Common myeloid progenitor, CD34-positive (primary cell): ENCODE results near the gene OPCML.

Source experiments
- CTCF ChIA-PET: fragments of 350-600 bp; sonication (Branson Sonifier 250); formaldehyde crosslinking; loops from one replicate; lab custom pipeline; 2021; ENCODE audit warnings: antibody characterized with exemption; lab: Charles Lee
- POLR2A ChIA-PET: fragments of 350-600 bp; sonication (Branson Sonifier 250); formaldehyde crosslinking; loops from one replicate; lab custom pipeline; 2021; ENCODE audit warnings: antibody characterized with exemption; lab: Charles Lee
- DNase-seq, 3 donors: peaks; one replicate each; pipeline versions ENCODE4 v3.0.0 to v3.0.0-alpha.2; 2013
- H3K27ac ChIP-seq, 2 experiments: 1 replicate in 1 of 2; 2 replicates in 1 of 2; pipeline ENCODE4 v1.7.0; 2013; ENCODE audit warnings: inconsistent platforms in 2 of 2, low read length in 2 of 2, mild to moderate bottlenecking in 2 of 2, low read depth in 1 of 2, moderate library complexity in 1 of 2; ENCODE audit not compliant: severe bottlenecking in 2 of 2, insufficient read depth in 1 of 2, poor library complexity in 1 of 2
- H3K27me3 ChIP-seq, 5 experiments: replicated peaks in 2 of 5; 1 replicate in 3 of 5; 2 replicates in 2 of 5; pipeline versions ENCODE4 v1.6.1 to v1.7.0; 2013; ENCODE audit warnings: low read length in 4 of 5, mild to moderate bottlenecking in 2 of 5, moderate library complexity in 2 of 5, inconsistent platforms in 1 of 5; ENCODE audit not compliant: insufficient read depth in 5 of 5, control insufficient read depth in 4 of 5
- H3K36me3 ChIP-seq, 4 experiments: 1 replicate in 2 of 4; 2 replicates in 2 of 4; pipeline versions ENCODE4 v1.6.1 to v1.7.0; 2013; ENCODE audit warnings: low read length in 3 of 4, control low read depth in 1 of 4, mild to moderate bottlenecking in 1 of 4; ENCODE audit not compliant: control insufficient read depth in 4 of 4, insufficient read depth in 4 of 4
- H3K4me1 ChIP-seq, 4 experiments: 1 replicate in 3 of 4; 2 replicates in 1 of 4; pipeline versions ENCODE4 v1.6.1 to v1.7.1; 2013; ENCODE audit warnings: low read length in 3 of 4, mild to moderate bottlenecking in 3 of 4, control low read depth in 1 of 4, inconsistent platforms in 1 of 4, moderate library complexity in 1 of 4; ENCODE audit not compliant: control insufficient read depth in 4 of 4, insufficient read depth in 4 of 4; ENCODE audit errors: control extremely low read depth in 1 of 4
- H3K4me3 ChIP-seq, 7 experiments: 1 replicate in 4 of 7; 2 replicates in 3 of 7; pipeline versions ENCODE4 v1.5.1 to v1.7.0; 2013; ENCODE audit warnings: mild to moderate bottlenecking in 7 of 7, low read length in 6 of 7, moderate library complexity in 6 of 7, inconsistent platforms in 2 of 7, low read depth in 2 of 7, control low read depth in 1 of 7; ENCODE audit not compliant: insufficient read depth in 4 of 7, control insufficient read depth in 1 of 7; ENCODE audit errors: extremely low read depth in 1 of 7
- H3K9me3 ChIP-seq, 5 experiments: 1 replicate in 4 of 5; 2 replicates in 1 of 5; pipeline versions ENCODE4 v1.6.1 to v1.7.1; 2013; ENCODE audit warnings: low read length in 4 of 5, mild to moderate bottlenecking in 2 of 5, inconsistent platforms in 1 of 5, low read depth in 1 of 5, moderate library complexity in 1 of 5; ENCODE audit not compliant: control insufficient read depth in 4 of 5, insufficient read depth in 2 of 5; ENCODE audit errors: control extremely low read depth in 1 of 5
- WGBS: methylation state at CpG from one replicate; pipeline ENCODE4 v1.1.5; 2013; ENCODE audit not compliant: insufficient coverage; 5-methylcytosine and 5-hydroxymethylcytosine counted together

Gene OPCML

DNA sequence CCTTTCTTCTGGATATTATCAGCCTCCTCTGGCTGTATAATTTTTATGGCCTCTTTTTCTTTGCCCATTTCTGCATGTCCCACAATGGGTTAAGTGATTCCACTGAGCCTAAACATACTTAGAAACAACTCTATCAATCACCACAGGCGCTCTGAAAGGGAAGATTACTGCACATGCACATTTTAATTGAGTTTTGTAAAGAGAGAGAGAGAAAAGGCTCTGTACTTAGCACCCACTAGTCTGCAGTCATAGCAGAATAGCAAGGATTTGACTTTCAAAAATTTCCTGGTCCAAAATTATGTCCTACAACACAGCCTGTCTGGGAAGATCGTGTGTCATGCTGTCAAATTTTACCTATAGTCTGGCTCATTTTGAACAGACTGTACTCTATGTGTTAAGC lies 758.5 kb downstream of the OPCML start:
- no peaks in the 10 kb centered on the region for H3K4me1 ChIP-seq
- no peaks in the 10 kb centered on the region for H3K36me3 ChIP-seq
- no peak overlapping the region for H3K27ac ChIP-seq
- no peaks in the 10 kb centered on the region for H3K9me3 ChIP-seq
- H3K4me3 ChIP-seq = no peak overlapping the region
- DNase-seq = no peak
- POLR2A ChIA-PET = no interaction called here
- 64% methylated on average over 1 of the region's 2 CpGs for WGBS
- H3K27me3 ChIP-seq = peaks cover 0 to 12% (median 0%) of the 10 kb centered on the region in 5 experiments
- CTCF ChIA-PET = no interaction called here

DNA sequence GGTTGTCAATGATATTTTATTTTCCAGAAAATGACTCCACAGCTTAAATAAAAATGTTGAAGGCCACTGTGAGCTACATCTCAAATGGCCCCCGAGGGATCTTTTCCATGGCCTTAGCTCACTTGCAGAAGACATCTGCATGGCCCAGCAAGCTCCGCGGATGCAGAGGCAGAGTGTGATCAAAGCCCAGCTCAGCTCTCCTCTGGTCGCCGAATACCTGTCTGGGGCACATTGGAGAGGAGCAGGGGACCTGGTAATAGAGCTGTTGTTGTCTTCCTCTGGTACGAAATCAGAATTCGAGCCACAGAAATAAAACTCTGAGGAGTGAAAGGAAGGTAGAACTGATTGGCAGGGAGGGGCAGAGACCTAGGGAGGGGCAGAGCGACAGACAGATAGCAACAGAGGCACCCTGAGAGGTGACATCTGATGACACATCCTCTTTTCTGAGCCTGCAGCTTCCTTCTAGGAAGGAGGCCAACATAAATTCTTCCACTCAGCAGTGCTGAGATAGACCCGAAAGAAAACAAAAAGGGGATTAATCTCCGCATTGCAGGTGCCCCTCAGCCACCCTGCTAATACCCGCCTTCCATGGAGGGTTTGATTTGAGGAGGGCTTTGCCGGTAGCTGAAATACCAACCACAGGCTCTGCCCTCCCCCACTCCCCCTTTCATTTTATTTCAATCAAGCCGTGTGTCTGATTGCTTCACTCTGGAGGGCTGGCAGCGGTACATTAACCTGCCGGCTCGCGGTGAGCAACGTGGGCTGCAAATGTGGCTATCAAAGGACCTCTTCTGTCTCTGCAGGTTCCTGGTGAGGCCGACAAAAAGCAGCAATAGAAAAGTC lies 759.4 kb downstream of the OPCML start:
- peaks cover 0 to 12% (median 0%) of the 10 kb centered on the region in 5 experiments for H3K27me3 ChIP-seq
- POLR2A ChIA-PET = no interaction called here
- no peak overlapping the region for H3K4me3 ChIP-seq
- no peak overlapping the region for H3K27ac ChIP-seq
- WGBS = 60% methylated on average over 15 of the region's 19 CpGs
- no peaks in the 10 kb centered on the region for H3K9me3 ChIP-seq
- H3K36me3 ChIP-seq = no peaks in the 10 kb centered on the region
- no peaks in the 10 kb centered on the region for H3K4me1 ChIP-seq
- no peak for DNase-seq
- CTCF ChIA-PET = interaction anchor here (0.6 kb wide), 1 partner anchor 322 kb away, joined by 3 read pairs; no protein-coding TSS in a partner anchor

DNA sequence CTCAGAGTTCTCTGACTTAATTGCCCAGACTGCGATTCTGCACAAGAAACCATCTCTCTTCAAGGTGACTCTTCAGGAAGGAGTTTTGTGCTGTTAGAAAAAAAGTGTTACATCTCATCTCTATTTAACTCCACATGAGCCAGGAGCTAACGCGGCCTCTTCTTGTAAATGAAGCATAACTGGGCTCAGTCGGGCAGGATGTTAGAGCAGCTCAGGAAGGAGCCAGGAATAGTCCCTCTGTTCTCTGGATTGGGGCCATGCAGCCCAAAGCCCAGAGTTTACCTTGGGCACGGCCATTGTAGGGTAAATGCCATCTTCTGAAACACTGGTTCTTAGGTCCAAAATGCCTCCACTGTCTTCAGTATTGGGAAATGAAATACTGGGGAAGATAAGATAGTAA lies 760.6 kb downstream of the OPCML start:
- H3K4me1 ChIP-seq = no peaks in the 10 kb centered on the region
- H3K27me3 ChIP-seq = peaks cover 0 to 12% (median 0%) of the 10 kb centered on the region in 5 experiments
- WGBS = 100% methylated on average over 1 of the region's 5 CpGs
- no peaks in the 10 kb centered on the region for H3K36me3 ChIP-seq
- H3K4me3 ChIP-seq = no peak overlapping the region
- H3K9me3 ChIP-seq = no peaks in the 10 kb centered on the region
- DNase-seq = no peak
- H3K27ac ChIP-seq = no peak overlapping the region
- CTCF ChIA-PET = no interaction called here
- POLR2A ChIA-PET = no interaction called here

DNA sequence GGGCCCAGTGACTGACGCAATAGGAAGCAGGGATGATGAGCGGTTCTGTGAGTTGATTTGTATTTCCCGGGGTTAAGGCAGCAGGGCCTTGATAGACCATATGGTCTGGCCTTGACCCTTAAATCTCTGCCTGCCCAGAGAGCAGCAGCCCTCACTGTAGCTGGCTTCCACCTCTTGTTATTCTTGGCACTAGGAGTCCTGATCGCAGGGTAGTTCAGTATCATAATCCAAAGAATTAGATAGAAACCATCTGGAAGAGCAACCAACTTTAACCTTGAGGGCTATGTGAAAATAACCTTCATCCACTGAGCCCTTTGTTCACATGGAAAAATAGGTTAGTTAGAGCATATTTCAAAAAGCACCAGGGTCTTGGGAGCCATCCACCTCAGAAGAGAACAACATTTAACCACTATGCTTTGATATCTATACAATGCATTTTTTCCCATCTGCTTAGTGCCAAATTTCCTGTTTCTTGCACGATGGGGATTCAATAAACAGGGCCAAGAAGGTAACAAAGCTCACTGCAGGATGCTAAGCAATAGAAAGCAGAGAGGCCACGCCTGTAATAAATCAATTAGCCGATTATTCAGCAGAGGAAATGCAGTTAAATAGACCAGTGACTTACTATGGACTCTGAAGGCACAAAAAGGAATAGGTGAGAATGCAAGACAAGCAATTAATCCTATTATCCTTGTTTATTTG lies 761.3 kb downstream of the OPCML start:
- H3K4me3 ChIP-seq = no peak overlapping the region
- WGBS = 49% methylated on average over 4 of the region's 7 CpGs
- ChIA-PET POLR2A (no interaction called here), CTCF (no interaction called here)
- H3K4me1 ChIP-seq = no peaks in the 10 kb centered on the region
- H3K27me3 ChIP-seq = peaks cover 0 to 12% (median 0%) of the 10 kb centered on the region in 5 experiments
- no peaks in the 10 kb centered on the region for H3K36me3 ChIP-seq
- H3K27ac ChIP-seq = no peak overlapping the region
- no peaks in the 10 kb centered on the region for H3K9me3 ChIP-seq
- no peak for DNase-seq

DNA sequence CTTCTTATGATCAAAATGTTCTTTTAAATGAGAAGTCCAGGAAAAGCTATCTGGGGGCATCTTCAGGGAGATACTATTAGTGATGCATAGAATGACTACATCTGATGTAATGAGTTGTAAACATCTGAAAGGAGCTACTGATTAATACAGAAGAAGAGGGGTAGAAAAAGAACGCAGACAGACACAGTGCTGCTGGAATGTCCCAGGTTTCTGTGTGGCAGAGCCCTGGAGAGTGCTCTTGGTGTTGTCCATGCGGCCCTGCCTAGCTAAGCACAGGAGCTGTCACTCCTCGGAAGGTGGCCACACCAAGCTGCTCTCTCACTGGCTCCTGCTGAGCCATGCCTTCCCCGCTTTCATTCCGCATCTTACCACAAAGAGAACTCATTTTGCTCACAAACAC lies 768.8 kb downstream of the OPCML start:
- 93% methylated on average over 3 of the region's 5 CpGs for WGBS
- Histone ChIP-seq H3K27me3 (no peaks in the 10 kb centered on the region), H3K9me3 (peaks cover 0 to 4% (median 0%) of the 10 kb centered on the region in 5 experiments), H3K4me1 (no peaks in the 10 kb centered on the region), H3K4me3 (no peak overlapping the region), H3K27ac (no peak overlapping the region), H3K36me3 (no peaks in the 10 kb centered on the region)
- POLR2A ChIA-PET = no interaction called here
- CTCF ChIA-PET = no interaction called here
- no peak for DNase-seq

DNA sequence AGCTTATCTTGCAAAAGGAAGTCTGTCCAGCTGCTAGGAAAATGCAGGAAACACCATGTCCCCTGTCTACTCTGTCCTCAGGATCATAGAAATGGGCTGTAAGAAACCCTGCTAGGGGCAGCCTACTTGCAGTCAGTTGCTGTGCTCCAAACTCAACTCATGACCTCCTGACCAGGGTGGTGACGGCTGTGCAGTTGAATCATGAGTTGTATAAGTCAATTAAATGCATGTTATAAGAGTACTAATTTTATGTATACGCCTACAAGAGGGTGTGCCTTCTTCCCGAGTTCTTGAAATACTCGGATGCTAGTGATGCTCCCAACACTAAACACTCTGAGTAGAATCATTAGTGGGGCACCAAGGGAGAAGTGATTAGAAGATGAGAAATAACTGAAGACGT lies 776.4 kb downstream of the OPCML start:
- no peak for DNase-seq
- WGBS = 100% methylated on average over 5 of the region's 5 CpGs
- H3K27ac ChIP-seq = no peak overlapping the region
- no peak overlapping the region for H3K4me3 ChIP-seq
- no peaks in the 10 kb centered on the region for H3K36me3 ChIP-seq
- peaks cover 0 to 1% (median 0%) of the 10 kb centered on the region in 5 experiments for H3K9me3 ChIP-seq
- CTCF ChIA-PET = no interaction called here
- H3K27me3 ChIP-seq = no peaks in the 10 kb centered on the region
- H3K4me1 ChIP-seq = no peaks in the 10 kb centered on the region
- POLR2A ChIA-PET = no interaction called here
